HEK293T (cell line): ENCODE results near the gene CPLANE2.

ENCODE experiments used
- BHLHE40 ChIP-seq: fragments of 450-650 bp; IDR thresholded peaks from 2 replicates; pipeline ENCODE4 v1.6.1; 2016; ENCODE audit warnings: mild to moderate bottlenecking, moderate library complexity, borderline replicate concordance
- ELF4 ChIP-seq: fragments of 450-650 bp; IDR thresholded peaks from 2 replicates; pipeline ENCODE4 v1.6.1; 2017; ENCODE audit warnings: antibody characterized with exemption
- FOXA1 ChIP-seq: fragments of 450-650 bp; IDR thresholded peaks from 2 replicates; pipeline ENCODE4 v1.6.1; 2016; ENCODE audit warnings: mild to moderate bottlenecking
- NFRKB ChIP-seq: fragments of 450-650 bp; IDR thresholded peaks from 2 replicates; pipeline ENCODE4 v1.6.1; 2016; ENCODE audit warnings: mild to moderate bottlenecking, moderate library complexity
- SP1 ChIP-seq: fragments of 450-650 bp; IDR thresholded peaks from 2 replicates; pipeline ENCODE4 v1.6.1; 2017
- TARDBP ChIP-seq: fragments of 450-650 bp; IDR thresholded peaks from 2 replicates; pipeline ENCODE4 v1.6.1; 2016
- ZNF384 ChIP-seq: fragments of 450-650 bp; IDR thresholded peaks from 2 replicates; pipeline ENCODE4 v1.6.1; 2016

- TF ChIP-seq ELF4 (no peak), FOXA1 (no peak), ZNF384 (no peak), SP1 (no peak), BHLHE40 (no peak), TARDBP (no peak), NFRKB (no peak)
These were observed 19.5 kb upstream of the CPLANE2 start for GRCh38 chr1:16256478-16256877.
